Right renal cortex interstitium (tissue), 3 donors: ENCODE results near the gene DCLK3. TPM values are rescaled to one million over a fixed set of nuclear protein-coding genes. Genes with fewer than 3 reads are reported as not detected.
A peak's percentile ranks its signal among the peaks of the same experiment; 100 is the strongest.

Experiments
- DNase-seq, 3 donors: peaks; one replicate each; pipeline ENCODE4 v3.0.0-alpha.2; 2013; ENCODE audit warnings: low read depth in 3 of 3, low spot score in 2 of 3
- polyA plus RNA-seq, 3 donors: library from polyadenylated mRNA; unstranded; fragments of 120-200 nt; gene quantifications; one replicate each; pipeline ENCODE4 v1.2.1, GENCODE V29; 2013; ENCODE audit not compliant: insufficient read length in 3 of 3

The DCLK3 gene
- polyA plus RNA-seq, 3 donors, result 0.89 to 1.3 (median 0.96) TPM

- no peak for DNase-seq
Measured at GRCh38 chr3:36765104-36765503, 751 bp upstream of the DCLK3 start.

- DNase-seq, result no peak
Measured at GRCh38 chr3:36764704-36765038, 318 bp upstream of the DCLK3 start.

- DNase-seq, result no peak
Measured at GRCh38 chr3:36762918-36763849, 1.2 kb downstream of the DCLK3 start.

GRCh38 chr3:36761779-36762178, 2.6 kb downstream of the DCLK3 start:
- no peak for DNase-seq

- no peak for DNase-seq
Measured at GRCh38 chr3:36756269-36756668, 8.1 kb downstream of the DCLK3 start.

GRCh38 chr3:36751326-36751725, 13.0 kb downstream of the DCLK3 start:
- DNase-seq, result no peak

- no peak for DNase-seq
Measured at GRCh38 chr3:36750737-36751136, 13.6 kb downstream of the DCLK3 start.

GRCh38 chr3:36744763-36745162, 19.6 kb downstream of the DCLK3 start:
- no peak for DNase-seq

- DNase-seq, result no peak
Measured at GRCh38 chr3:36743826-36744225, 20.5 kb downstream of the DCLK3 start.

- no peak for DNase-seq
Measured at GRCh38 chr3:36741285-36741684, 23.1 kb downstream of the DCLK3 start.

- DNase-seq, result no peak
Measured at GRCh38 chr3:36740787-36741186, 23.6 kb downstream of the DCLK3 start.

GRCh38 chr3:36738702-36739101, 25.7 kb downstream of the DCLK3 start:
- DNase-seq, result no peak

GRCh38 chr3:36736301-36736700, 28.1 kb downstream of the DCLK3 start:
- DNase-seq, result no peak

GRCh38 chr3:36734742-36735141, 29.6 kb downstream of the DCLK3 start:
- no peak for DNase-seq

GRCh38 chr3:36733723-36734122, 30.6 kb downstream of the DCLK3 start:
- no peak for DNase-seq

GRCh38 chr3:36733162-36733696, 31.1 kb downstream of the DCLK3 start:
- DNase-seq, result no peak

- no peak for DNase-seq
Measured at GRCh38 chr3:36730966-36731365, 33.4 kb downstream of the DCLK3 start.

- peak; percentile 20 to 29 (median 26) for DNase-seq
Measured at GRCh38 chr3:36729204-36730056, 34.9 kb downstream of the DCLK3 start.

- DNase-seq, result no peak
Measured at GRCh38 chr3:36714343-36715086, 49.8 kb downstream of the DCLK3 start.

GRCh38 chr3:36713904-36714303, 50.4 kb downstream of the DCLK3 start:
- no peak for DNase-seq

- no peak for DNase-seq
Measured at GRCh38 chr3:36710606-36711005, 53.7 kb downstream of the DCLK3 start.
